ENCODE measurements around the gene RCOR3. TPM values are rescaled to one million over a fixed set of nuclear protein-coding genes. Genes with fewer than 3 reads are reported as not detected.

RCOR3 gene
- total RNA-seq, result 36.5 to 48.2 TPM (median 39.9 TPM) in 3 replicates
- long read RNA-seq, full-length matches to known transcripts, result 34 of 47 reads
- long read RNA-seq, partial matches to known transcripts, result 4 of 47 reads
- long read RNA-seq, other reads (novel, unspliced or antisense), result 9 of 47 reads

- Mint-ChIP-seq H3K36me3 (ENCODE audit: low read depth) (peaks cover 2% of the 10 kb centered on the region), H3K27ac (ENCODE audit: unreplicated experiment) (peak within 1 kb of the TSS; percentile 98), H3K4me3 (ENCODE audit: unreplicated experiment) (peak within 1 kb of the TSS; percentile 91), H3K9me3 (ENCODE audit: low read depth) (no peaks in the 10 kb centered on the region), H3K27me3 (ENCODE audit: low read depth) (no peaks in the 10 kb centered on the region), H3K4me1 (ENCODE audit: low read depth) (peaks cover 30% of the 10 kb centered on the region)
- peak; percentile 84 for TF ChIP-seq CTCF (IDR thresholded peaks at IDR 0.05)
- peak; percentile 98 for DNase-seq (ENCODE audit: low spot score)
Observed at GRCh38 chr1:211258756-211259637, at the start of gene RCOR3. Gene RCOR3 (plus strand): TSS chr1:211259366. CDS start chr1:211259561, 195 bp downstream.

- TF ChIP-seq CTCF (IDR thresholded peaks at IDR 0.05), result no peak
- Mint-ChIP-seq H3K27me3 (ENCODE audit: low read depth) (no peaks in the 10 kb centered on the region), H3K4me3 (ENCODE audit: unreplicated experiment) (no peak overlapping the region), H3K4me1 (ENCODE audit: low read depth) (no peaks in the 10 kb centered on the region), H3K9me3 (ENCODE audit: low read depth) (peaks cover 5% of the 10 kb centered on the region), H3K36me3 (ENCODE audit: low read depth) (peaks cover 1% of the 10 kb centered on the region), H3K27ac (ENCODE audit: unreplicated experiment) (no peak overlapping the region)
- no peak for DNase-seq (ENCODE audit: low spot score)
Observed at GRCh38 chr1:211210052-211210451, 49.1 kb upstream of the RCOR3 start.

- Mint-ChIP-seq H3K27ac (ENCODE audit: unreplicated experiment) (no peak overlapping the region), H3K9me3 (ENCODE audit: low read depth) (peaks cover 5% of the 10 kb centered on the region), H3K4me1 (ENCODE audit: low read depth) (no peaks in the 10 kb centered on the region), H3K36me3 (ENCODE audit: low read depth) (no peaks in the 10 kb centered on the region), H3K27me3 (ENCODE audit: low read depth) (peaks cover 5% of the 10 kb centered on the region), H3K4me3 (ENCODE audit: unreplicated experiment) (no peak overlapping the region)
- TF ChIP-seq CTCF (IDR thresholded peaks at IDR 0.05), result no peak
- no peak for DNase-seq (ENCODE audit: low spot score)
Observed at GRCh38 chr1:211210965-211211364, 48.2 kb upstream of the RCOR3 start.

GRCh38 chr1:211213702-211214101 lies 45.5 kb upstream of the RCOR3 start:
- no peak for DNase-seq (ENCODE audit: low spot score)
- H3K9me3 Mint-ChIP-seq (ENCODE audit: low read depth), result peaks cover 2% of the 10 kb centered on the region
- no peak overlapping the region for H3K4me3 Mint-ChIP-seq (ENCODE audit: unreplicated experiment)

More at GRCh38 chr1:211213702-211214101, 45.5 kb upstream of the RCOR3 start:
- Mint-ChIP-seq H3K4me1 (ENCODE audit: low read depth) (no peaks in the 10 kb centered on the region), H3K36me3 (ENCODE audit: low read depth) (no peaks in the 10 kb centered on the region), H3K27ac (ENCODE audit: unreplicated experiment) (no peak overlapping the region), H3K27me3 (ENCODE audit: low read depth) (peaks cover 7% of the 10 kb centered on the region)
- no peak for TF ChIP-seq CTCF (IDR thresholded peaks at IDR 0.05)

Data from chondrocyte (in vitro differentiated cells).